ENCODE results near the gene PAK4. TPM values are rescaled to one million over a fixed set of nuclear protein-coding genes. Genes with fewer than 3 reads are reported as not detected.

PAK4 gene
- total RNA-seq, 1 experiment from 2014 or later: 63.1 TPM

DNA sequence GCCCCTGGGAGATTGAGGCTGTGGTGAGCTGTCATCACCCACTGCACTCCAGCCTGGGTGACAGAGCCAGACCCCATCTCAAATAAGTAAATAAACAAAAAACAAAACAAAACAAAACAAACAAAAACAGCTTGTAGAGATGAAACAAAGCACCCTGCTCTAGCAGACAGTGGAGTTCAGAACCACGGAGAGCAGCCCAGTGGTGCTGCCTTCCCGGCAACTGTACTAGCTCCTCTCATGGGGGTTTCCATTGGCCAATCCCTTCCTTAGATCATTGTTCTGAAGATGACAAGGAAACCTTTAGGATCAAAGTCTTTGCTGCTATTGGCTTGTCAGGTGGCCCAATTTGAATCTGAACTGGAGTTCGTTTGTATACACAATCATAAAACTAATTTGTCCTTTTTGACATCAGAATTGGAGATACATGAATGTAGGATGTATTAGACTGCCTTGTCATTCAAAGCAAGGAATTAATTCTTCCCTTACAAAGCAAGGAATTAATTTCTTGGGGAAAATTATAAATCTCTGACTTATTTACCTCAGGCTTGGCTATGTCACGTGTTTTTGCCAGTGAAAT is 98.2 kb downstream of the PAK4 start:
- Histone ChIP-seq H3K56ac (ENCODE audit: insufficient read length, low read depth, low read length) (no peak overlapping the region), H3K4me1 (ENCODE audit: insufficient read depth, low read length) (no peaks in the 10 kb centered on the region), H4K8ac (replicated peaks; ENCODE audit: insufficient read length, low read depth, low read length) (no peak overlapping the region), H3K79me2 (ENCODE audit: insufficient read depth, low read length) (no peaks in the 10 kb centered on the region), H2BK12ac (ENCODE audit: insufficient read length, low read depth, low read length) (no peak overlapping the region), H3K23ac (ENCODE audit: insufficient read length, low read depth, low read length) (no peak overlapping the region), H3T11ph (ENCODE audit: low read length) (no peak overlapping the region), H2BK20ac (ENCODE audit: low read depth, low read length, poor library complexity, severe bottlenecking) (no peak overlapping the region), H4K91ac (ENCODE audit: insufficient read length, low read depth, low read length) (no peak overlapping the region), H3K4ac (ENCODE audit: low read depth, low read length) (no peak overlapping the region), H4K5ac (ENCODE audit: insufficient read length, low read depth, low read length) (no peak overlapping the region), H3K4me2 (ENCODE audit: insufficient read depth, insufficient read length, low read length) (no peak overlapping the region), H3K79me1 (ENCODE audit: insufficient read depth, low read depth, low read length, poor library complexity, severe bottlenecking) (no peaks in the 10 kb centered on the region), H2BK5ac (ENCODE audit: insufficient read length, low read length) (no peak overlapping the region), H3K23me2 (ENCODE audit: insufficient read length, low read depth, low read length, poor library complexity, severe bottlenecking) (no peaks in the 10 kb centered on the region), H3K27ac (ENCODE audit: insufficient read length, low read depth, low read length) (no peak overlapping the region), H3K18ac (ENCODE audit: insufficient read length, low read depth, low read length) (no peak overlapping the region), H4K20me1 (ENCODE audit: control insufficient read depth, insufficient read depth, insufficient read length) (no peaks in the 10 kb centered on the region), H2BK120ac (ENCODE audit: low read depth, low read length, poor library complexity, severe bottlenecking) (no peak overlapping the region), H3K9me3 (ENCODE audit: control insufficient read depth, low read depth, low read length) (no peaks in the 10 kb centered on the region), H2BK15ac (ENCODE audit: low read depth, low read length) (no peak overlapping the region), H2AFZ (ENCODE audit: low read length) (no peak overlapping the region), H3K14ac (ENCODE audit: insufficient read depth, low read length) (no peak overlapping the region), H3K9ac (ENCODE audit: extremely low read depth, insufficient read length, low read length) (no peak overlapping the region), H2AK5ac (ENCODE audit: insufficient read length, low read length) (no peak overlapping the region), H3K27me3 (ENCODE audit: insufficient read depth, low read length) (peaks cover 3% of the 10 kb centered on the region; the same call in 1 of the 2 replicates)
- peak; percentile 56 for DNase-seq
- no peaks in the 10 kb centered on the region; a peak in 1 of 5 replicates for H3K9me3 Mint-ChIP-seq
- no peak overlapping the region for H3K4me3 Mint-ChIP-seq
- no peak overlapping the region for H3K27ac Mint-ChIP-seq
- no CpG with 5 or more reads among the region's 4 CpGs for WGBS (ENCODE audit: extremely low coverage, insufficient read length, low lambda C conversion rate)
- H3K27me3 Mint-ChIP-seq (ENCODE audit: low read depth): peaks cover 64% of the 10 kb centered on the region
- no peaks in the 10 kb centered on the region for H3K36me3 Mint-ChIP-seq (ENCODE audit: insufficient read depth in 1 of 3, low read depth in 3 of 3)
- H3K4me1 Mint-ChIP-seq: no peaks in the 10 kb centered on the region; a peak in 2 of 4 replicates
- TF ChIP-seq, protein P1, sequence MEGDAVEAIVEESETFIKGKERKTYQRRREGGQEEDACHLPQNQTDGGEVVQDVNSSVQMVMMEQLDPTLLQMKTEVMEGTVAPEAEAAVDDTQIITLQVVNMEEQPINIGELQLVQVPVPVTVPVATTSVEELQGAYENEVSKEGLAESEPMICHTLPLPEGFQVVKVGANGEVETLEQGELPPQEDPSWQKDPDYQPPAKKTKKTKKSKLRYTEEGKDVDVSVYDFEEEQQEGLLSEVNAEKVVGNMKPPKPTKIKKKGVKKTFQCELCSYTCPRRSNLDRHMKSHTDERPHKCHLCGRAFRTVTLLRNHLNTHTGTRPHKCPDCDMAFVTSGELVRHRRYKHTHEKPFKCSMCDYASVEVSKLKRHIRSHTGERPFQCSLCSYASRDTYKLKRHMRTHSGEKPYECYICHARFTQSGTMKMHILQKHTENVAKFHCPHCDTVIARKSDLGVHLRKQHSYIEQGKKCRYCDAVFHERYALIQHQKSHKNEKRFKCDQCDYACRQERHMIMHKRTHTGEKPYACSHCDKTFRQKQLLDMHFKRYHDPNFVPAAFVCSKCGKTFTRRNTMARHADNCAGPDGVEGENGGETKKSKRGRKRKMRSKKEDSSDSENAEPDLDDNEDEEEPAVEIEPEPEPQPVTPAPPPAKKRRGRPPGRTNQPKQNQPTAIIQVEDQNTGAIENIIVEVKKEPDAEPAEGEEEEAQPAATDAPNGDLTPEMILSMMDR (conservative IDR thresholded peaks at IDR 0.05): no peak

All from H9 (cell line).